ENCODE results near the gene CCDC6. TPM values are rescaled to one million over a fixed set of nuclear protein-coding genes. Genes with fewer than 3 reads are reported as not detected.
"Not testable (repeated sequence)": the region's sequence is repeated elsewhere in the genome, so short reads cannot be mapped to it uniquely, and the experiment has no call there.

Gene CCDC6
- total RNA-seq, 3 donors from 2014 or later = 40.0 to 44.3 (median 40.9) TPM

DNA sequence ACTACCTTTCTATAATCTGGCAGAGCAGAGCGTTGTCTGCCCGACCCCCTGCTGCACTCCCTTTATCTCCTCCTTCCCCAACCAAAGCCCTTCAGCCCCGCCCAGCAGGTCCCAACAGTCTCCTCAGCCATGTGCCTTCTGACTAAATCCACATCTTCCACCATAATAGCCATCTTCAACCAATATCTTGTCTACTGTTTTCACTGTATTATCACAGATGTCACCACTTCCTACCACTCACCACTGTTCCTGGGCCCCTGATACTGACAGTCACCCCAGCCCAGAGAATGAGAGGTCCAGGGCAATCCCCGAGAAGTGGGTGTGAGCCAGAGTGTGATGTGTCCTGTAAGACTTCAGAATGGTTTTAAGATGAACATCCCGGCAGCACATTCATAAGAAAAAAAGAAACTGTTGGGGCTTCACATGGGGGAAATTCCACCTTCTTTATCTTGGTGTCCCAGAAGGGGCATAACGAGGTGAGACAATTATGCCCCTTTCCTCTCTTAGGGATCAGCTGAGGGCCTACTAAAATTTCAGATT, 25.3 kb downstream of the CCDC6 start:
- DNase-seq (peak; percentile 35), ATAC-seq (peak; percentile 93 to 94)
- Mint-ChIP-seq H3K36me3 (ENCODE audit: insufficient read depth) (peaks cover 9% of the 10 kb centered on the region), H3K4me1 (ENCODE audit: low read depth) (peaks cover 80% of the 10 kb centered on the region), H3K27me3 (ENCODE audit: low read depth) (no peaks in the 10 kb centered on the region), H3K9me3 (no peaks in the 10 kb centered on the region), H3K4me3 (peak overlapping the region; percentile 26)

DNA sequence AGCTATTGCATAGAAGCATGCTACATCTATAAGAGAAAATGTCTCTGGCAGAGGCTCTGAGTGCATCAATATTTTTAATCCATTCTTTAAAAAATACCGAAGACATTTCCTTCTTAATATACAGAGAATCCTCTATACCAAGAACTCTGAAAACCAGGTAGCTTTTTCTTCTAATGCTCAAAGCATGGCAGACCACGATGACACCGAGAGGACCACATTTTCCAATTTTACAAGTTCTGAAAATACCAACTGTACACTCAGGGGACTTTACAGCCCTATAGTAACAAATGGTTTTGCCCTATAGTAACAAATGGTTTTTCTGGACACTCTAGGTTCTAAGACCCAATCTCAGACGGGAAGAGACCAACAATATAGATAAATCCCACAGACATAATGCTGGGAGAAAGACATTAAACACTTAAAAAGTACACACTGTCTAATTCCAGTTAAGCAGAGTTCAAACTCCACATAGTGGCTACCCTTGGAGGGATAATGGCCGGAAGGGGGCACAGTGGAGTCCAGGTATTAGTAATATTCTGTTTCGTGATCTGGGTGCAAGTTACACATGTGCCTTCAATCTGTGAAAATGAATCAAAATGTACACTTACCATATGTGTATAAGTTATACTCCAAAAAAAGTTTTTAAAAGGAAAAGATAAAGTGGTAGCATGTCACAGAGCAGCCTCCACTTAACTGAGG, 26.2 kb downstream of the CCDC6 start:
- ATAC-seq = no peak
- Mint-ChIP-seq H3K4me1 (ENCODE audit: low read depth) (peaks cover 77% of the 10 kb centered on the region), H3K27me3 (ENCODE audit: low read depth) (no peaks in the 10 kb centered on the region), H3K4me3 (peak overlapping the region; percentile 26), H3K9me3 (no peaks in the 10 kb centered on the region), H3K36me3 (ENCODE audit: insufficient read depth) (peaks cover 9% of the 10 kb centered on the region)
- DNase-seq = no peak

DNA sequence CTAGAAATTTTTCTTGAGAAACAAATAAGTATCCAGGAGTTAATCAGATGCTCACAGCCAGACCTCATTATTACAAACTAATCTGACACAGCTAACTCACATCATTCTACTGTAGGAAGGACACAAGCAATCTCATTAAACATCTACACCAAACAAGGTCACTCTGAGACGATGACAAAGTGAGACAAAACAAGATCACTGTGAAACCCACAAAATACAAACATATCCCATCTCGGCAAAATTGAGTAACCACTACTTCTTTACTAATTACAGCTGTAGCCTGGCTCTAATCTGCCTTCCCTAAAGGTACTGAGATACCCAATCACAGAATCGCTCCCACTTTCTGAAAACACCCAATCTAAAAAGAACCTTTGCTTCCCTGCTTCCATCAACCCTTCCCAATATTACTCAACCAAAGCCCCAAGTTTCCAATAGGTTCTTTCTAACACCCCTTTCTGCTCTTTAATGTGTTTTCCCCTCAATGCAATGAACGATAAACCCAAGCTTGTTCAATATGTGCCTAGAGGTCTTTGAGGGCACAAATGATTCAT, 26.9 kb downstream of the CCDC6 start:
- Mint-ChIP-seq H3K4me3 (peak overlapping the region; percentile 17), H3K27me3 (ENCODE audit: low read depth) (no peaks in the 10 kb centered on the region), H3K36me3 (ENCODE audit: insufficient read depth) (peaks cover 9% of the 10 kb centered on the region), H3K4me1 (ENCODE audit: low read depth) (peaks cover 78% of the 10 kb centered on the region), H3K9me3 (no peaks in the 10 kb centered on the region)
- ATAC-seq (peak in 1 of 2 donors; percentile 26), DNase-seq (no peak)

DNA sequence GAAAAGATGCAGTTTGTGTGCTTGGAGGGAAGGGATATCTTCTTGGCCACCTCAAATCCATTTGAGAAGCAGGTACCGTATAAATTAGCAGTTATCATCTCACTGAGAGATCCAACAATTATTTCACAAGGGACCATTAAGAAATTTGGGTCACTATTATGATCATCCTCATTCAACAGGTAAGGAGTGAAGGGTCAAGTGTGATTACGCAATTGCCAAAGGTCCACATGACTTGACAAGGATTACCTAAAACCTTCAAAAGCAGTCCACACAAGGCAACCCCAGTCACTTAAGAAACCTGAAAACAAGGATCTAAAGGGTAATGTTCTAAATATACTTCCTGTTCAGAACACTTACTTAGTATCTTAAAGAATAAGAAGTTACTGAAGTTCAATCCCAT, 27.4 kb downstream of the CCDC6 start:
- no peaks in the 10 kb centered on the region for H3K27me3 Mint-ChIP-seq (ENCODE audit: low read depth)
- DNase-seq = no peak
- H3K9me3 Mint-ChIP-seq = no peaks in the 10 kb centered on the region
- H3K4me3 Mint-ChIP-seq = no peak overlapping the region
- peaks cover 9% of the 10 kb centered on the region for H3K36me3 Mint-ChIP-seq (ENCODE audit: insufficient read depth)
- H3K4me1 Mint-ChIP-seq (ENCODE audit: low read depth) = peaks cover 78% of the 10 kb centered on the region
- no peak for ATAC-seq

DNA sequence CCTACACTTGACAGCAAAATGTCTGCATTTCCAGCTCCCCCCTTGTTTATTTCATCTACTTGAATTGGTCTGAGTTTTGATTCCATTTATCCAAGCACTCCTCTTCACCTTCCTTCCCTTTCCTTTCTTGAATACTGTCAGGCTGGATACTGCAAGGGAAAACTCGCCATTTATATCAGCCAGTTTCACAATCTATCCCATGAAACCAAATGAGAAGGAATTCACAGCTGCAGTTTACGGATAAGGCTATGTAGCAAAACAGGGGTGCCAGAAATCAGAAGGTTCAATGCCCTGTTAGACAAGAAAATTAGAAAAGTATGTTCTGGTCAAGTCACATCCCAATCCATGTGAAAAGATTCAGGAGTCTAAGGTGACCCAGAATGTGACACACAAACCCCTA, 28.1 kb downstream of the CCDC6 start:
- Mint-ChIP-seq H3K9me3 (no peaks in the 10 kb centered on the region), H3K36me3 (ENCODE audit: insufficient read depth) (peaks cover 9% of the 10 kb centered on the region), H3K27me3 (ENCODE audit: low read depth) (no peaks in the 10 kb centered on the region), H3K4me3 (no peak overlapping the region), H3K4me1 (ENCODE audit: low read depth) (peaks cover 78% of the 10 kb centered on the region)
- no peak for DNase-seq
- no peak for ATAC-seq

DNA sequence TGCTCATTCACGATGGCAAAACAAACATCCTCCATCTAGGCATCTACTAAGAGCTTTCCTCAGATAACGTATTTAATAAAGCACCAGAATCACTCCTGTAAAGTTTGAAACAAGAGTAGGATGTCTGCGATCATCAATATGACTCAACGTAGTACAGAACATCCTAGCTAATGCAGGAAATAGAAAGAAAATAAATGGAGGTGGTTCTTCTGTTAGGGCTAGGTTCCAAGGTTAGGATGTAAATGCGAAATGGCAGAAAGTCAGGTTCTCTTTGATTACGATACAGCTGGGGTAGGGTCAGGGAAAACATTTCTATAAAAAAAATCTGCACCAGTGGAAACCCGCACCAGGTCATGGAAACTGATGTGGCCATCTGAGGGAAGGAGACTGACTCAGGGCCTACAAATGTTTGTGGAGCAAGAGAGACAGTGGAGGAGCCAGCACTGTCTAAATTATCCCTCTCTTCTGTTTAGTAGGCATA, 29.1 kb downstream of the CCDC6 start:
- peaks cover 10% of the 10 kb centered on the region for H3K36me3 Mint-ChIP-seq (ENCODE audit: insufficient read depth)
- ATAC-seq (no peak), DNase-seq (no peak)
- H3K9me3 Mint-ChIP-seq = no peaks in the 10 kb centered on the region
- no peak overlapping the region for H3K4me3 Mint-ChIP-seq
- H3K4me1 Mint-ChIP-seq (ENCODE audit: low read depth) = peaks cover 84% of the 10 kb centered on the region
- H3K27me3 Mint-ChIP-seq (ENCODE audit: low read depth) = no peaks in the 10 kb centered on the region

DNA sequence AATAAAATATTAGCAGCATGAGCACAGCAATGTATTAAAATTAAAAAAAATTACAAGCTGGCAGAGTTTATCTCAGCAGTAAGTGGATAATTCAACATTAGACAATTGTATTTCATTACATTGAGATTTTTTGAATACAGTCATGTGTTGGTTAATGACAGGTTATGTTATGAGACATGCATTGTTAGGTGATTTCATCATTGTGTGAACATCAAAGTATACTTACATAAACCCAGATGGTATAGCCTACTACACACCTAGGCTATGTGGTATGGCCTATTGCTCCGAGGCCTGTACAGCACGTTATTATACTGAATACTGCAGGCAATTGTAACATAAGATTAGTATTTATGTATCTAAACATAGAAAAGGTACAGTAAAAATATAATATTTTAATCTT, 29.7 kb downstream of the CCDC6 start:
- H3K27me3 Mint-ChIP-seq (ENCODE audit: low read depth) = no peaks in the 10 kb centered on the region
- H3K4me3 Mint-ChIP-seq = no peak overlapping the region
- no peak for ATAC-seq
- DNase-seq = no peak
- peaks cover 10% of the 10 kb centered on the region for H3K36me3 Mint-ChIP-seq (ENCODE audit: insufficient read depth)
- no peaks in the 10 kb centered on the region for H3K9me3 Mint-ChIP-seq
- peaks cover 87% of the 10 kb centered on the region for H3K4me1 Mint-ChIP-seq (ENCODE audit: low read depth)

DNA sequence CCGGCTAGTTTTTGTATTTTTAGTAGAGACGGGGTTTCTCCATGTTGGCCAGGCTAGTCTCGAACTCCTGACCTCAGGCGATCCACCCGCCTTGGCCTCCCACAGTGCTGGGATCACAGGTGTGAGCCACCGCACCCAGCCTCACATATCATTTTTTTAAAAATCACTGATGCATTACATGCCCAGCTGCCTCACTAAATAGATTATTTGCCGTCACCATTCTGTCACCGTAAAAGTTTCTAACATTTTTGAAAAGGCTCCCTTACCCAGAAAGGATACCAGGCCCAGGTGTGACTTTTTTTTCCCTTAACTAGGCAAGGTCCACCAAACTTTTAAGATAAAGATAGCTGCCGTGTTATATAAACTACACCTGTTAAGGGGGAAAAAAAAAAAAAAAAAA, 30.1 kb downstream of the CCDC6 start:
- not testable (repeated sequence) for H3K4me3 Mint-ChIP-seq; H3K27me3 Mint-ChIP-seq (ENCODE audit: low read depth); ATAC-seq; DNase-seq; H3K9me3 Mint-ChIP-seq
- Mint-ChIP-seq H3K36me3 (ENCODE audit: insufficient read depth) (peaks cover 10% of the 10 kb centered on the region), H3K4me1 (ENCODE audit: low read depth) (peaks cover 82% of the 10 kb centered on the region)

DNA sequence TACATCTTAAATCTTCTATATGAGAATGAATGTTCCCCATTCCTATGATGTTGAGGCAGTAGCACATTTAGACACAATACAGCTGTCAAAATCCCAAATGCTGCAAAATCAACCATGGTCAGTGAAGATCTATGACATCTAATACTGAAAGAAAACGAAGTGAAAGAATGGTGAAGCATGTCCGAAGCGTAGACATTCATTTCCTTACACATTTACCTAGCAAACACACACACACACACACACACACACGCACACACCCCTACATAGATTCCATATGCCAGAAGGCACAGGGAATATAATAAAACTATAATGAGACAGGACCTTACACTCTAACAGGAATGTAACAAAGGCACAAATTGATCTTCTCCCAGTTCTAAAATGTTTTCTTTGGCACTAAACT, 32.5 kb downstream of the CCDC6 start:
- peaks cover 73% of the 10 kb centered on the region for H3K4me1 Mint-ChIP-seq (ENCODE audit: low read depth)
- no peak for ATAC-seq
- peaks cover 8% of the 10 kb centered on the region for H3K36me3 Mint-ChIP-seq (ENCODE audit: insufficient read depth)
- no peaks in the 10 kb centered on the region for H3K9me3 Mint-ChIP-seq
- DNase-seq = no peak
- H3K4me3 Mint-ChIP-seq = no peak overlapping the region
- no peaks in the 10 kb centered on the region for H3K27me3 Mint-ChIP-seq (ENCODE audit: low read depth)

DNA sequence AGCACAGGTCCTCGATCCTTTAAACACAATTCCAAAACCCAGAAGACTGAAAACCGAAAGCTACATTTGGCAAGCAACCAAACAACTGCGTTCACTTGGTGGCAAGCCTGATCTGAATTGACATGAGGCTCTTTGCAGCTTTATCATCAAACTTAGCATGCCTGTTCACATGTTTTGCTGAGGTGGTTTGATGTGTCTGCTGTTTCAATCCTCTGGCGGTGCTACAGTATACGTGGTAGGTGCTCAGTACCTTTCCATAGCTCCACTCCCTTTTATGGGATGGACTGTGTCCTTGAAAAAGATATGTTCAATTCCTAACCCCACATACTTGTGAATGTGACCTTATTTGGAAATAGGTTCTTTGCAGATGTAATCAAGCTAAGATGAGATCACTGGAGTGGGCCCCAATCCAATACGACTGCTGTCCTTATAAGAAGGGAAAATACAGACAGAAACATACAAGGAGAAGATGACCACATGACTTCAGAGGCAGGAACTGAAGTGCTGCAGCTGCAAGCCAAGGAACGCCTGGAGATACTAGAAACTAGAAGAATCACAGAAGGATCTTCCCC, 33.4 kb downstream of the CCDC6 start:
- Mint-ChIP-seq H3K9me3 (no peaks in the 10 kb centered on the region), H3K27me3 (ENCODE audit: low read depth) (no peaks in the 10 kb centered on the region), H3K36me3 (ENCODE audit: insufficient read depth) (peaks cover 3% of the 10 kb centered on the region), H3K4me3 (no peak overlapping the region), H3K4me1 (ENCODE audit: low read depth) (peaks cover 72% of the 10 kb centered on the region)
- no peak for ATAC-seq
- no peak for DNase-seq

DNA sequence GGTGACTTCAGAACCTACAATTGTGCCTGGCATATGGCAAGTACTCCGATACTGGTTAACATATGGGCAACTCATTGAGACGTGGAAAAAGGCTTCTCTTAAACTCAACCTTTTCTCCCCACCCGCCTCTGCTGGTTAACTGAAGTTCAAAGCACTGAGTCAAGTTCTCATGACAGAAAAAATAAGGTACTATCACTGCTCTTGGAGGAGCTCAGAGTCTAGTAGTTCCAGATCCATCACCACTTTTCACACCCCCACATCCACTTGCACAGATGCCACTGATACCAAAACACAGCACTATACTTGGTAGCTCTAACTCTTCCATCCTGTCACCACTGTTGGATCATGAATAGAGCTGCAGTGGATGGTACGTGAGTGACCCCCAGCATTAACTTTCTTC, 36.2 kb downstream of the CCDC6 start:
- ATAC-seq (no peak), DNase-seq (no peak)
- Mint-ChIP-seq H3K27me3 (ENCODE audit: low read depth) (no peaks in the 10 kb centered on the region), H3K36me3 (ENCODE audit: insufficient read depth) (peaks cover 3% of the 10 kb centered on the region), H3K9me3 (no peaks in the 10 kb centered on the region), H3K4me3 (no peak overlapping the region), H3K4me1 (ENCODE audit: low read depth) (peaks cover 77% of the 10 kb centered on the region)

DNA sequence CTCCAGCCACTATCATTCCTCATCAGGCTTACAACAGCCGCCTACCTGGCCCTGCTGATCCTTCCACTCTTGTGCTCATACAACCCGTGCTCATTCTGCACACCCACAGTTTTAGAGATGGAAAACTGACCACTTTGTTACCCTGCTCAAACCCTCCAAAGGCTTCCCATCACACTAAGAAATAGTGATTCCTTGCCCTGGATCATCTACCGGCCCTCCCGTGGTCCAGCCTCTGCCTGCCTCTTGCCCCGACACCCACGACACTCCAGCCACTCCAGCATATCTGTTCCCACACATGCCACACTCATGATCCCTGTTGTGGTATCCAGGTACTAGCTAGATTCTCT, 36.8 kb downstream of the CCDC6 start:
- H3K27me3 Mint-ChIP-seq (ENCODE audit: low read depth) = no peaks in the 10 kb centered on the region
- H3K9me3 Mint-ChIP-seq = no peaks in the 10 kb centered on the region
- DNase-seq (no peak), ATAC-seq (no peak)
- no peak overlapping the region for H3K4me3 Mint-ChIP-seq
- peaks cover 77% of the 10 kb centered on the region for H3K4me1 Mint-ChIP-seq (ENCODE audit: low read depth)
- H3K36me3 Mint-ChIP-seq (ENCODE audit: insufficient read depth) = peaks cover 3% of the 10 kb centered on the region

DNA sequence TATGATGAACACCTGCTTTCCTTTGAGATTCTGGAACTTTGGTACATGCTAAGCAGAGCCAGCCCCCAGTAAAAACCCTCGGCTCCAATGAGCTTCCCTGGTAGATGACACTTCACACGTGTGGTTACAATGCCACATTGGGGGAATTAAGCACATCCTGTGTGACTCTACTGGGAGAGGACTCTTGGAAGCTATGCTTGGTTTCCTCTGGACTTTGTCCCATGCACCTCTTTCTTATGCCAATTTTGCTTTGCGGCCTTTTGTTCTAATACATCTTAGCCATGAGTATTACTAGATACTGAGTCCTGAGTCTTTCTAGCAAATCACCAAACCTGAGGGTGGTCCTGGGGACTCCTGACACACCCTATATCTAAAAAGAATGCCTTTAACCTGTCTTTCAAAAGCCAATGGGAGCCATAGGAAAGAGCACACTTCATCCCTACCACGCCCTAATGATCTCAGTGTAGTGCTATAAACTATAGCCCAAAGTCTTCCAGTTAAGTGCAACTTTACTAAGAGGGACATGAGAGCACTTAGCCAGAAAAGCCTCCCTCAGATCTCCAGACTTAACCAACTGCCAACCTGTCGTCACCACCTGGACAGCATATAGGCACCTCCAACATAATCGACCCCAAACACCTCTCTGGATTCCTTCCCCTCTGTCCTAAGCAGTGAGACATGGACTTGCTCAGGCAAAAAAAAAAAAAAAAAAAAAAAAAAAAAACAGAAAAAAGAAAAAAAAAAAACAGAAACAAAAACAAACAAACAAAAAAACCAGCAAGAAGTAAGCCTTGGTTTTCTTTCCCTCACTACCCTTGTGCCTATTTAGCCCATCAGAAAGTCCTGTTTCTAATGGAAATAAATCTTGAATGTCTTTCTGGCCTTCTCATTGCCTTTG, 37.4 kb downstream of the CCDC6 start:
- Mint-ChIP-seq H3K4me3 (no peak overlapping the region), H3K4me1 (ENCODE audit: low read depth) (peaks cover 77% of the 10 kb centered on the region), H3K27me3 (ENCODE audit: low read depth) (no peaks in the 10 kb centered on the region), H3K9me3 (no peaks in the 10 kb centered on the region), H3K36me3 (ENCODE audit: insufficient read depth) (peaks cover 3% of the 10 kb centered on the region)
- DNase-seq = no peak
- no peak for ATAC-seq

DNA sequence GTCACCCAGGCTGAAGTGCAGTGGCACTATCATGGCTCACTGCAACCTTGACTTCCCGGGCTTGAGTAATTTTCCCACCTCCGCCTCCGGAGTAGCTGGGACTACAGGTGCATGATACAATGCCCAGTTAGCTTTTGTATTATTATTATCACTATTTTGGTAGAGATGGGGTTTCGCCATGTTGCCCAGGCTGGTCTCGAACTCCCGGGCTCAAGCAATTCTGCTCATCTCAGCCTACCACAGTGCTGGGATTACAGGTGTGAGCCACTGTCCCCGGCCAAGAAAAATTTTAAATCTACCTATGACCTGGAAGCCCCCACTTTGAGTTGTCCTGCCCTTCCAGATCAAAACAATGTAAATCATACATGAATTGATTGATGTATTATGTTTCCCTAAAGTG, 38.8 kb downstream of the CCDC6 start:
- Mint-ChIP-seq H3K27me3 (ENCODE audit: low read depth) (no peaks in the 10 kb centered on the region), H3K36me3 (ENCODE audit: insufficient read depth) (peaks cover 2% of the 10 kb centered on the region), H3K4me3 (no peak overlapping the region), H3K9me3 (no peaks in the 10 kb centered on the region), H3K4me1 (ENCODE audit: low read depth) (peaks cover 64% of the 10 kb centered on the region)
- no peak for DNase-seq
- no peak for ATAC-seq

Measured in activated T-cell treated with anti-CD3 and anti-CD28 coated beads, Interleukin-2, amount 50 U/mL, for 4 hours (primary cell).